GM18951 (cell line): ENCODE results near the gene C16orf92.

ENCODE experiments used
- POLR2A ChIP-seq: IDR thresholded peaks from 4 replicates; pipeline ENCODE4 v1.6.1; 2011; ENCODE audit warnings: mild to moderate bottlenecking; ENCODE audit not compliant: insufficient read length, insufficient read depth; ENCODE audit errors: extremely low read depth
- in situ Hi-C: fragments of 300-500 bp; cut with MboI; formaldehyde crosslinking; loops from one replicate; pipeline ENCODE4 v1.12.0; 2022; ENCODE audit warnings: low sequenced_read_pairs, mixed read lengths, inconsistent platforms; ENCODE audit not compliant: unreplicated experiment

Gene C16orf92

DNA sequence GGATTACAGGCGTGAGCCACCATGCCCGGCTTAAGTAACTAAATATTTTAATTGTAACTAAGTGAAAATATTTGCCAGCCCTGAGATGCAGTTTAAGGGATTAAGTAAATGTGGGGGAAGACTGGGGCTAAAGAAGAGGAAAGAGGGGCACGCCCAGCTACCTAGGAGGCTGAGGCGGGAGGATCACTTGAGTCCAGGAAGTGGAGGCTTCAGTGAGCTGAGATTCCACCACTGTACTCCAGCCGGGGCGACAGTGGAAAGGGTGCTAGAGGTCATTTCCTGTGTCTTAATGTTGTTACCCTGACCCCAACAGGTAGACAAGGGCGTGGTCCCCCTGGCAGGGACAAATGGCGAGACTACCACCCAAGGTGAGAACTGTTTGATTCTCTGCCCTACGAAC, 45.3 kb downstream of the C16orf92 start:
- in situ Hi-C loops, result no loop called here
- TF ChIP-seq POLR2A, result no peak

DNA sequence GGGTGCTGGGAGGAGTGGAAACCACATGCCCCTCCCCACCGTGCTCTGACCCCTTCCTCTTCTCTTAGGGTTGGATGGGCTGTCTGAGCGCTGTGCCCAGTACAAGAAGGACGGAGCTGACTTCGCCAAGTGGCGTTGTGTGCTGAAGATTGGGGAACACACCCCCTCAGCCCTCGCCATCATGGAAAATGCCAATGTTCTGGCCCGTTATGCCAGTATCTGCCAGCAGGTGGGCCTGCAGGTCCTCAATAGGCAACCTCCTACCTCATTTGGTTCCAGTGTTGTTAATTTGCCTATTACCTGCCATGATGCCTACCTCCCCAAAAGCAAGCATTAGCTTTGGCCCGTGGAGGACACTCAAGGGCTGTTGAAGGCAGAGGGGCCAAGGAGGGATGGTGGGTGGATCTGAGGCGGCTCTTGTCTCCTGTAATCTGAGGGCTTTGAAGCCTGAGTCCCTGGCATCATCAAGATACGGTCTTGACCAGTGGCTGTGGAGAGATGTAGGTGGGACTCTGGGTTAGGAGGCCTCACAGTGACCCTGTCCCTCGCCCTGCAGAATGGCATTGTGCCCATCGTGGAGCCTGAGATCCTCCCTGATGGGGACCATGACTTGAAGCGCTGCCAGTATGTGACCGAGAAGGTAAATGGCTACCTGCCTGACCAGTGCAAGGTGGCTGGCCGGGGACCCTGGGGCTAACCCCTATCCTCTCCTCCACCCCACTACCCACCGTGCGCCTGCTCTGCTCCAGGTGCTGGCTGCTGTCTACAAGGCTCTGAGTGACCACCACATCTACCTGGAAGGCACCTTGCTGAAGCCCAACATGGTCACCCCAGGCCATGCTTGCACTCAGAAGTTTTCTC, 46.0 kb downstream of the C16orf92 start:
- in situ Hi-C loops, result no loop called here
- TF ChIP-seq POLR2A, result peak; percentile 8

DNA sequence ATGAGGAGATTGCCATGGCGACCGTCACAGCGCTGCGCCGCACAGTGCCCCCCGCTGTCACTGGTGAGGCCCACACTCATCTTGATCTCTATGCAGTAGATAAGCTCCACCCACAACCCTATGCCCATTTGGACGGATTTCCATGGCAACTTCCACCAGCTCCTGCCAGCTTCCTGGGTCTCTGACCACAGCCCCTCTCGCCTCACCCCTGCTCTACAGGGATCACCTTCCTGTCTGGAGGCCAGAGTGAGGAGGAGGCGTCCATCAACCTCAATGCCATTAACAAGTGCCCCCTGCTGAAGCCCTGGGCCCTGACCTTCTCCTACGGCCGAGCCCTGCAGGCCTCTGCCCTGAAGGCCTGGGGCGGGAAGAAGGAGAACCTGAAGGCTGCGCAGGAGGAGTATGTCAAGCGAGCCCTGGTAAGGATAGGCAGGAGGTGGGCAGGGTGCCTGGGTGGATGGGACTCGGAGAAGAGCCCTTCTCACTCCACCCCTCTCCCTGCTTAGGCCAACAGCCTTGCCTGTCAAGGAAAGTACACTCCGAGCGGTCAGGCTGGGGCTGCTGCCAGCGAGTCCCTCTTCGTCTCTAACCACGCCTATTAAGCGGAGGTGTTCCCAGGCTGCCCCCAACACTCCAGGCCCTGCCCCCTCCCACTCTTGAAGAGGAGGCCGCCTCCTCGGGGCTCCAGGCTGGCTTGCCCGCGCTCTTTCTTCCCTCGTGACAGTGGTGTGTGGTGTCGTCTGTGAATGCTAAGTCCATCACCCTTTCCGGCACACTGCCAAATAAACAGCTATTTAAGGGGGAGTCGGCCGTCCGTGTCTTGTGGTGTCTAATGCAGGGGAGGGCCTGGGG, 46.8 kb downstream of the C16orf92 start:
- no peak for TF ChIP-seq POLR2A
- in situ Hi-C loops, result no loop called here

DNA sequence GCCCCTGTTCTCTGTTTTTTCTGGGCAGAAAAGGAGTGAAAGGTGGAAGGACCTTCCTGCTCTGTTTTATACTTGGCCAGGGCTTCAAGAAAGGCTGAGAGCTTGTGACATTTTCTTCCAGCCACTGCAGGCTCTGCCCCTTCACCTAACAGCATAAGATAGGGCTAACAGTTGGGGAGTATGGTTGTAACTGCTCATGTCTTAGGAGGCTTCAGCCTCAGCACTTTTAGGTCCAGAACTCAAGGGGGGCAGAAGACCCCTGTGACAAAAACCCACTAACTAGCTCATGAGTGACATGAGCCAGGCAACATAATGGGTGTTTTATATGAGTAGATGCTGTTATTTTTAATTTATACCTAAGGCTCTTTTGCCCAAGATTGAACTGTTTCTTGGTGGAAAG, 47.5 kb downstream of the C16orf92 start:
- TF ChIP-seq POLR2A, result no peak
- in situ Hi-C loops, result no loop called here
